ENCODE data around the gene TAPT1.

GRCh38 chr4:16140231-16140878 is 85.9 kb downstream of the TAPT1 start:
- TF ChIP-seq, protein P1, sequence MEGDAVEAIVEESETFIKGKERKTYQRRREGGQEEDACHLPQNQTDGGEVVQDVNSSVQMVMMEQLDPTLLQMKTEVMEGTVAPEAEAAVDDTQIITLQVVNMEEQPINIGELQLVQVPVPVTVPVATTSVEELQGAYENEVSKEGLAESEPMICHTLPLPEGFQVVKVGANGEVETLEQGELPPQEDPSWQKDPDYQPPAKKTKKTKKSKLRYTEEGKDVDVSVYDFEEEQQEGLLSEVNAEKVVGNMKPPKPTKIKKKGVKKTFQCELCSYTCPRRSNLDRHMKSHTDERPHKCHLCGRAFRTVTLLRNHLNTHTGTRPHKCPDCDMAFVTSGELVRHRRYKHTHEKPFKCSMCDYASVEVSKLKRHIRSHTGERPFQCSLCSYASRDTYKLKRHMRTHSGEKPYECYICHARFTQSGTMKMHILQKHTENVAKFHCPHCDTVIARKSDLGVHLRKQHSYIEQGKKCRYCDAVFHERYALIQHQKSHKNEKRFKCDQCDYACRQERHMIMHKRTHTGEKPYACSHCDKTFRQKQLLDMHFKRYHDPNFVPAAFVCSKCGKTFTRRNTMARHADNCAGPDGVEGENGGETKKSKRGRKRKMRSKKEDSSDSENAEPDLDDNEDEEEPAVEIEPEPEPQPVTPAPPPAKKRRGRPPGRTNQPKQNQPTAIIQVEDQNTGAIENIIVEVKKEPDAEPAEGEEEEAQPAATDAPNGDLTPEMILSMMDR (IDR thresholded peaks at IDR 0.05), result no peak
- TF ChIP-seq ZFX (IDR thresholded peaks at IDR 0.05; ENCODE audit: borderline replicate concordance), result no peak
